Erythroblast (primary cell): ENCODE measurements around the gene ASIC4.

ENCODE experiments used
- GATA1 ChIP-seq: IDR thresholded peaks from 2 replicates; pipeline ENCODE4 v1.6.1; 2011; ENCODE audit warnings: low read depth, mild to moderate bottlenecking, control low read depth, low read length, moderate library complexity
- POLR2A ChIP-seq: IDR thresholded peaks from 2 replicates; pipeline ENCODE4 v1.6.1; 2011; ENCODE audit warnings: mild to moderate bottlenecking, low read length

DNA sequence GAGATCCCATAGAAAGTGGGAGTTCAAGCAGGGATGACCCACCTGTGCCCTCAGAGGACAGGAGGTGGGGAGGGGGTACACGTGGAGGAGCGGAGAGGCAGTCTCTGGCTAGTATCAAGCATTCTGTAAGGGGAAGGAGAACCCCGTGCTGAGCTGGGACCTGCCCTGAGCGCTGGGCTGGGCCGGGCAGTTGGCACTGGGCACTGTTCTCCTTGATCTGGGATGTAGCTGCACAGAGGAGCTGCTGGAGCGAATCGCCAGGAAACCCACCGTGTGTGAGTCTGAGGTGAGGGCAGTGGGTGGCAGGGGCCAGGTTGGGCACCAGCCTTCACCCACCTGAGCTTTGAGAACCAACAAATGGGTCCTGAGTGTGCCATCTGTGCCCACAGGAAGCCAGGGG is 35.4 kb upstream of the ASIC4 start:
- TF ChIP-seq POLR2A (no peak), GATA1 (no peak)
